ENCODE data around the gene TCOF1. TPM values are rescaled to one million over a fixed set of nuclear protein-coding genes. Genes with fewer than 3 reads are reported as not detected.

The TCOF1 gene
- total RNA-seq, 2 experiments from 2014 or later: 61.3 to 108 TPM

GRCh38 chr5:150448334-150448733 is 90.8 kb downstream of the TCOF1 start:
- Histone ChIP-seq H3K79me2 (ENCODE audit: insufficient read depth, low read depth, low read length) (peaks cover 35% of the 10 kb centered on the region), H3K4me2 (ENCODE audit: low read length) (peak overlapping the region; percentile 79), H2AFZ (ENCODE audit: low read length) (no peak overlapping the region), H3K36me3 (ENCODE audit: insufficient read depth, low read length) (peaks cover 61% of the 10 kb centered on the region), H3K4me1 (ENCODE audit: insufficient read depth, low read length, poor library complexity, severe bottlenecking) (peaks cover 20% of the 10 kb centered on the region), H3K4me3 (ENCODE audit: low read depth, low read length, poor library complexity, severe bottlenecking) (peak overlapping the region; percentile 97), H3K9me3 (ENCODE audit: low read length) (peaks cover 7% of the 10 kb centered on the region; the same call in 1 of the 2 replicates), H3K9me2 (ENCODE audit: insufficient read depth, low read length) (no peaks in the 10 kb centered on the region), H4K20me1 (ENCODE audit: insufficient read depth, low read length) (peaks cover 31% of the 10 kb centered on the region), H3K27ac (ENCODE audit: low read depth, low read length, poor library complexity, severe bottlenecking) (peak overlapping the region; percentile 80)
- peak; percentile 28 for DNase-seq (ENCODE audit: low spot score)
- CTCF ChIA-PET (ENCODE audit: unreplicated experiment): no interaction called here
- POLR2A ChIA-PET: interaction anchor here (0.9 kb wide), 1 partner anchor 9 kb away, joined by 3 read pairs; no protein-coding TSS in a partner anchor
- BruUV-seq (replicated peaks): no TSS peak
- intact Hi-C loops (cut with micrococcal nuclease; ENCODE audit: unreplicated experiment): loop anchor here (2.0 kb wide), 2 partner anchors 92 to 252 kb away; partner anchors contain the start of genes RBM22 and TCOF1
- no peak for TF ChIP-seq EZH2phosphoT487 (IDR thresholded peaks at IDR 0.05; ENCODE audit: borderline replicate concordance, low read depth, low read length)
- TF ChIP-seq, protein P1, sequence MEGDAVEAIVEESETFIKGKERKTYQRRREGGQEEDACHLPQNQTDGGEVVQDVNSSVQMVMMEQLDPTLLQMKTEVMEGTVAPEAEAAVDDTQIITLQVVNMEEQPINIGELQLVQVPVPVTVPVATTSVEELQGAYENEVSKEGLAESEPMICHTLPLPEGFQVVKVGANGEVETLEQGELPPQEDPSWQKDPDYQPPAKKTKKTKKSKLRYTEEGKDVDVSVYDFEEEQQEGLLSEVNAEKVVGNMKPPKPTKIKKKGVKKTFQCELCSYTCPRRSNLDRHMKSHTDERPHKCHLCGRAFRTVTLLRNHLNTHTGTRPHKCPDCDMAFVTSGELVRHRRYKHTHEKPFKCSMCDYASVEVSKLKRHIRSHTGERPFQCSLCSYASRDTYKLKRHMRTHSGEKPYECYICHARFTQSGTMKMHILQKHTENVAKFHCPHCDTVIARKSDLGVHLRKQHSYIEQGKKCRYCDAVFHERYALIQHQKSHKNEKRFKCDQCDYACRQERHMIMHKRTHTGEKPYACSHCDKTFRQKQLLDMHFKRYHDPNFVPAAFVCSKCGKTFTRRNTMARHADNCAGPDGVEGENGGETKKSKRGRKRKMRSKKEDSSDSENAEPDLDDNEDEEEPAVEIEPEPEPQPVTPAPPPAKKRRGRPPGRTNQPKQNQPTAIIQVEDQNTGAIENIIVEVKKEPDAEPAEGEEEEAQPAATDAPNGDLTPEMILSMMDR (conservative IDR thresholded peaks at IDR 0.05; ENCODE audit: low read length): no peak

- H4K20me1 ChIP-seq (ENCODE audit: insufficient read depth, low read length): peaks cover 31% of the 10 kb centered on the region
- H3K4me3 ChIP-seq (ENCODE audit: low read depth, low read length, poor library complexity, severe bottlenecking): peak overlapping the region; percentile 97
- peaks cover 35% of the 10 kb centered on the region for H3K79me2 ChIP-seq (ENCODE audit: insufficient read depth, low read depth, low read length)
- peaks cover 20% of the 10 kb centered on the region for H3K4me1 ChIP-seq (ENCODE audit: insufficient read depth, low read length, poor library complexity, severe bottlenecking)
- peak overlapping the region; percentile 80 for H3K27ac ChIP-seq (ENCODE audit: low read depth, low read length, poor library complexity, severe bottlenecking)
- H3K4me2 ChIP-seq (ENCODE audit: low read length): peak overlapping the region; percentile 79
- H3K9me3 ChIP-seq (ENCODE audit: low read length): peaks cover 7% of the 10 kb centered on the region; the same call in 1 of the 2 replicates
- ChIA-PET CTCF (ENCODE audit: unreplicated experiment) (interaction anchor here (1.6 kb wide), 1 partner anchor 50 kb away, joined by 7 read pairs; no protein-coding TSS in a partner anchor), POLR2A (interaction anchor here (0.6 to 1.9 kb wide), 7 partner anchors 8 to 669 kb away, joined by 3 to 6 read pairs (median 4); no protein-coding TSS in a partner anchor)
- no peaks in the 10 kb centered on the region for H3K9me2 ChIP-seq (ENCODE audit: insufficient read depth, low read length)
- intact Hi-C loops (cut with micrococcal nuclease; ENCODE audit: unreplicated experiment): loop anchor here (2.0 kb wide), 2 partner anchors 92 to 252 kb away; partner anchors contain the start of genes RBM22 and TCOF1
- H3K36me3 ChIP-seq (ENCODE audit: insufficient read depth, low read length): peaks cover 54% of the 10 kb centered on the region
- TSS peak; percentile 85 for BruUV-seq (replicated peaks)
- H2AFZ ChIP-seq (ENCODE audit: low read length): peak overlapping the region; percentile 83; the same call in 1 of the 2 replicates
- DNase-seq (ENCODE audit: low spot score): peak; percentile 21
- TF ChIP-seq, protein P1 (conservative IDR thresholded peaks at IDR 0.05; ENCODE audit: low read length): no peak
- TF ChIP-seq EZH2phosphoT487 (IDR thresholded peaks at IDR 0.05; ENCODE audit: borderline replicate concordance, low read depth, low read length): no peak
Measured at GRCh38 chr5:150448952-150449516, 91.5 kb downstream of the TCOF1 start.

Other genes with a start within 250 kb of the TCOF1 start
- gene PDGFRB, start 201.9 kb upstream of the TCOF1 start, total RNA-seq (2014; rRNA removed; shearing (Covaris generic)): 0.80 and 3.0 TPM in 2 replicates
- gene PDGFRB, start 201.9 kb upstream of the TCOF1 start, total RNA-seq (2022): 0.23 TPM in 1 of 2 replicates, not detected in the other
- not detected in 2 replicates for gene CDX1, start 190.9 kb upstream of the TCOF1 start, total RNA-seq (2014; rRNA removed; shearing (Covaris generic))
- not detected in 2 replicates for gene CDX1, start 190.9 kb upstream of the TCOF1 start, total RNA-seq (2022)
- gene SLC6A7, start 167.6 kb upstream of the TCOF1 start, total RNA-seq (2014; rRNA removed; shearing (Covaris generic)): not detected in 2 replicates
- gene SLC6A7, start 167.6 kb upstream of the TCOF1 start, total RNA-seq (2022): not detected in 2 replicates
- not detected in 2 replicates for gene CAMK2A, start 67.9 kb upstream of the TCOF1 start, total RNA-seq (2014; rRNA removed; shearing (Covaris generic))
- gene CAMK2A, start 67.9 kb upstream of the TCOF1 start, total RNA-seq (2022): not detected in 2 replicates
- gene ARSI, start 54.8 kb upstream of the TCOF1 start, total RNA-seq (2014; rRNA removed; shearing (Covaris generic)): not detected in 2 replicates
- not detected in 2 replicates for gene ARSI, start 54.8 kb upstream of the TCOF1 start, total RNA-seq (2022)
- gene CD74, start 55.2 kb downstream of the TCOF1 start, total RNA-seq (2014; rRNA removed; shearing (Covaris generic)): 2,446 and 3,686 TPM in 2 replicates
- 1,759 and 1,769 TPM in 2 replicates for gene CD74, start 55.2 kb downstream of the TCOF1 start, total RNA-seq (2022)
- gene RPS14, start 92.0 kb downstream of the TCOF1 start, total RNA-seq (2014; rRNA removed; shearing (Covaris generic)): 2,281 and 2,351 TPM in 2 replicates
- 2,284 and 2,304 TPM in 2 replicates for gene RPS14, start 92.0 kb downstream of the TCOF1 start, total RNA-seq (2022)
- 8.8 and 9.5 TPM in 2 replicates for gene NDST1, start 150.4 kb downstream of the TCOF1 start, total RNA-seq (2014; rRNA removed; shearing (Covaris generic))
- 26.6 and 28.4 TPM in 2 replicates for gene NDST1, start 150.4 kb downstream of the TCOF1 start, total RNA-seq (2022)